Colonic mucosa (tissue), 4 donors: ENCODE results near the gene ANKRD16. TPM values are rescaled to one million over a fixed set of nuclear protein-coding genes. Genes with fewer than 3 reads are reported as not detected.

Experiments used
- DNase-seq: peaks from one replicate; pipeline ENCODE4 v3.0.0-alpha.2; 2020
- H3K27ac ChIP-seq: fragments of 200-600 bp; one replicate; pipeline ENCODE4 v1.8.0; 2021
- H3K27me3 ChIP-seq: fragments of 200-600 bp; one replicate; pipeline ENCODE4 v1.8.0; 2021
- H3K36me3 ChIP-seq: fragments of 200-600 bp; one replicate; pipeline ENCODE4 v1.8.0; 2021
- H3K4me1 ChIP-seq: fragments of 200-600 bp; one replicate; pipeline ENCODE4 v1.8.0; 2021; ENCODE audit warnings: mild to moderate bottlenecking
- H3K4me3 ChIP-seq: fragments of 200-600 bp; one replicate; pipeline ENCODE4 v1.8.0; 2021
- H3K9ac ChIP-seq, 2 donors: one replicate each; pipeline ENCODE4 v1.7.0; 2013; ENCODE audit warnings: control low read depth in 2 of 2, low read depth in 2 of 2, low read length in 2 of 2
- H3K9me3 ChIP-seq: fragments of 200-600 bp; one replicate; pipeline ENCODE4 v1.8.0; 2021
- intact Hi-C: fragments of 100-400 bp; cut with DNase I; formaldehyde crosslinking; loops from one replicate; pipeline ENCODE4 v1.14.1; 2022
- total RNA-seq, 2 donors: library from RNA; stranded (reverse); fragmentation: NEBNext Ultra II Directional in 1 of 2; extraction: Animal tissue kit (Norgen Biotek cat#: 25700) in 1 of 2; gene quantifications; one replicate each; pipeline ENCODE4 v1.2.1, GENCODE V29; 2021
- TF ChIP-seq, protein P1 (sequence below): fragments of 200-600 bp; IDR thresholded peaks from one replicate; pipeline ENCODE4 v1.8.0; 2022; ENCODE audit warnings: antibody characterized with exemption, mild to moderate bottlenecking
- donor health status: healthy.
- donor health status: DM: no; HTN: no; CAD: no.
- donor health status: DM: no; HTN: no; CAD: no.

The ANKRD16 gene
- total RNA-seq, 2 donors from 2014 or later = 5.5 to 8.1 TPM

DNA sequence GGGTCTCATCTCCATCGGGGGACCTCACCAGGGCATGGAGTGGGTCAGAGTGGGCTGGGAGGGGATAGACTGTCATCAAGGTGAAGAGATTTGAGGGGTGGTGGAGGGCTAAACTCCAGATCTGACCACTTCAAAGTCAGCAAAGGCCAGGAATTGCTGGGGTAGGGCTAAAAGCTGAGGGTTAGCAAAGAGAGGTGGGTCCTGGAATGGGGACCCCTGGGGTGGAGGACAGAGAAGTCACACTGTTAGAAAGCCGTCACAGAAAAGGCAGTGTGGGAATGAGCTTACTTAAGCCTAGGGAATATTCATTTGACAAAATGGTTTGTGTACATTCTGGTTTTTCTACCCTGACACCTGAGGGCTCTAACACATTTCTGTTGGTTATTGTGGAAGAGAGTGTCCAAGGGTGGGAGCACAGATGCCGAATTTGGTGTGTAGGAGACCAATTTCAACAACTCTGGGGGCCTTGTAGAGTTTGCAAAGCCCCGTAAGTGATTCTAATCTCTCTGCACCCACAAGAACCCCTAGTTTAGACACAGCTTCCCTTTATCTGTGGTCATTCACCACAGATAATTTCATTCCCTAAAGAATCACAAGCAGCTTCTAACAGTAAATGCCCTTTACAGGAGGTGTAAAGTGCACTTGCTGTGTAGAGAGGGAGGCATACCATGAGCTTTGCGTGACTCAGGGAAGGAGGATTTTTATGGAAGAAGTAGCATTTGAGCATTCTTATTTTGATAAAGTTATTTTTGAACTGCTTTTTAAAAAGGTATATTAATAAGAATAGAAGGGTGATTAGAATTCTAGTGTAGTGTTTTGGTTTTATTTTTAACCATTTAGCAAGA, 6.7 kb upstream of the ANKRD16 start:
- intact Hi-C loops = no loop called here
- H3K27ac ChIP-seq = no peak overlapping the region
- H3K9me3 ChIP-seq = no peaks in the 10 kb centered on the region
- H3K4me3 ChIP-seq = no peak overlapping the region
- no peaks in the 10 kb centered on the region for H3K36me3 ChIP-seq
- DNase-seq = no peak
- H3K27me3 ChIP-seq = no peaks in the 10 kb centered on the region
- H3K4me1 ChIP-seq = no peaks in the 10 kb centered on the region
- H3K9ac ChIP-seq = no peak overlapping the region
- TF ChIP-seq, protein P1, sequence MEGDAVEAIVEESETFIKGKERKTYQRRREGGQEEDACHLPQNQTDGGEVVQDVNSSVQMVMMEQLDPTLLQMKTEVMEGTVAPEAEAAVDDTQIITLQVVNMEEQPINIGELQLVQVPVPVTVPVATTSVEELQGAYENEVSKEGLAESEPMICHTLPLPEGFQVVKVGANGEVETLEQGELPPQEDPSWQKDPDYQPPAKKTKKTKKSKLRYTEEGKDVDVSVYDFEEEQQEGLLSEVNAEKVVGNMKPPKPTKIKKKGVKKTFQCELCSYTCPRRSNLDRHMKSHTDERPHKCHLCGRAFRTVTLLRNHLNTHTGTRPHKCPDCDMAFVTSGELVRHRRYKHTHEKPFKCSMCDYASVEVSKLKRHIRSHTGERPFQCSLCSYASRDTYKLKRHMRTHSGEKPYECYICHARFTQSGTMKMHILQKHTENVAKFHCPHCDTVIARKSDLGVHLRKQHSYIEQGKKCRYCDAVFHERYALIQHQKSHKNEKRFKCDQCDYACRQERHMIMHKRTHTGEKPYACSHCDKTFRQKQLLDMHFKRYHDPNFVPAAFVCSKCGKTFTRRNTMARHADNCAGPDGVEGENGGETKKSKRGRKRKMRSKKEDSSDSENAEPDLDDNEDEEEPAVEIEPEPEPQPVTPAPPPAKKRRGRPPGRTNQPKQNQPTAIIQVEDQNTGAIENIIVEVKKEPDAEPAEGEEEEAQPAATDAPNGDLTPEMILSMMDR = no peak

DNA sequence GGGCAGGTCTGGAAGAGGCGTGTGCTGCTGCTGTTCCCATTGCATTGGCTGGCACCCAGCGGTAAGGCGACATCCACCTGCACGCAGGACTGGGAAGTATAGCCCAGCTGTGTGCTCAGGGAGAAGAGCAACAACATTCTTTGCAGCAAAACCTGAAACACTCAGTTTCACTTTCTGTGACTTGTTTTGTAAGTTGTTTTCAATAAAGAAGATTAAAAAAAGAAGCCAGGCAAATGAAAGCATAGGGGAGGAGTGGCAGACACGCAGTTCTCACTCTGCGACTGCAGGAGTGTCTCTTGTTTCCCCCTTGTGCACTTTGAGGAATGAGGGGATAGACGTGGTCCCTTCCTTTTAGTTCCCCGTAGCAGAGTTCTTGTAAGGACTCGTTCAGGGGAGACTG, 6.1 kb upstream of the ANKRD16 start:
- Histone ChIP-seq H3K4me3 (no peak overlapping the region), H3K9me3 (no peaks in the 10 kb centered on the region), H3K4me1 (peaks cover 3% of the 10 kb centered on the region), H3K27me3 (no peaks in the 10 kb centered on the region), H3K9ac (no peak overlapping the region), H3K27ac (no peak overlapping the region), H3K36me3 (no peaks in the 10 kb centered on the region)
- DNase-seq = no peak
- TF ChIP-seq, protein P1 = no peak
- intact Hi-C loops = no loop called here

DNA sequence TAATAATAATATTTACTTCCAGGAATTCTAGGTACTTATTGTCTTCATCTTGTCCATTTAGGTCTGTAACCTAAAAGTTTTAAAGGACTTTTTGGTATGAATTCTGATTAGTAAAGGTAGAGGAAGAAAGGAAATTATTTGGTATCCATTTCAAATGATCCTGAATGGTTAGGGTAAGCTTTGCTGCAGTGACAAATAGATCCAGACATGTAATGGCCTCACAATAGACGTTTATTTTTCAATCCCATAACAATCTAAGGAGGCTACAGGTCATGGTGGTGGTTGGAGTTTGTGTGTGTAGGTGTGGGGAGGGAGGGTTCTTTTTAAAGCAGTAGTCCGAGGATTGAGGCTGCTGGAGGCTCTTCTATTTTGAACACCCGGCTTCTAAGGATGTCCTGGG, 5.7 kb upstream of the ANKRD16 start:
- H3K4me1 ChIP-seq = peaks cover 3% of the 10 kb centered on the region
- TF ChIP-seq, protein P1 = no peak
- no peak overlapping the region for H3K4me3 ChIP-seq
- H3K36me3 ChIP-seq = no peaks in the 10 kb centered on the region
- no peak for DNase-seq
- no peaks in the 10 kb centered on the region for H3K9me3 ChIP-seq
- intact Hi-C loops = no loop called here
- no peaks in the 10 kb centered on the region for H3K27me3 ChIP-seq
- no peak overlapping the region for H3K27ac ChIP-seq
- no peak overlapping the region for H3K9ac ChIP-seq

DNA sequence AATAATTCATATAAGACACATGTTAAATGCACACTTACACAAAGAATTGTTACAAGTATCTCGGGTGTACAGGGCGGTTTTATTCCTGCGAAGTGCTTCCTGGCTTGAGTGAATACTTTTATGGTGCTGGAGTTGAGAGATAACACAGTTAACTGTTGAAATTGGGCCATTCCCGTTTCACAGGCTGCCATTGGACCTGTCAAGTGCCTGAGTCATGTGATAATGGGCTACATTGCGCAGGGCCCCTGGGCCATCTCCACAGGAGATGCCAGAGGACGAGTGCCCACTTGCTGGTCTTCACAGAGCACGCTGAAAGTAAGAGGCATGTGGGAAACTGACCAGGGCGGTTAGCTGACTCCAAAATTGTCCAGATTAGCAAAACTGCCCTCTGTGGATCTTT, 5.2 kb upstream of the ANKRD16 start:
- intact Hi-C loops = no loop called here
- TF ChIP-seq, protein P1 = no peak
- Histone ChIP-seq H3K9ac (no peak overlapping the region), H3K27me3 (no peaks in the 10 kb centered on the region), H3K27ac (no peak overlapping the region), H3K36me3 (no peaks in the 10 kb centered on the region), H3K4me3 (no peak overlapping the region), H3K9me3 (no peaks in the 10 kb centered on the region), H3K4me1 (peaks cover 3% of the 10 kb centered on the region)
- no peak for DNase-seq

DNA sequence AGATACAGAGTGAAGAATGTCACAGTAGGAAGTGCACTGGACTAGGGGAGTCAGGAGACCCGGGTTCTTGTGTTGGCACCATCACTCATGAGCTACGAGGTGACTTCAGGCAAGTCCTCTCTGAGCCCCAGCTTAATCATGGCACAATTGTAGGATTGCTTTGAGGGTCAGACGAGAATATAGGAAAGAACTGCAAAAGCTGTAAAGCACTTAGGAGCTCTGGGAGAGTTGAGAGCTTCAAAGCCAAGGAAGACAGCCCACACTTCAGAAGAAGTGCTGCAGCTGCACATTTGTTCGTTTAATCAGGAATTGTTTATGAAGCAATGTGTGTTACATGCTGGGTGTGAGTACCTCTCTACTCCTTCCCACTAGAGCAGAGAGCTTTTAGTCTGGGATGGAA, 4.7 kb upstream of the ANKRD16 start:
- H3K4me1 ChIP-seq = peaks cover 3% of the 10 kb centered on the region
- DNase-seq = no peak
- no peaks in the 10 kb centered on the region for H3K36me3 ChIP-seq
- TF ChIP-seq, protein P1 = no peak
- H3K4me3 ChIP-seq = no peak overlapping the region
- no peak overlapping the region for H3K9ac ChIP-seq
- H3K27me3 ChIP-seq = no peaks in the 10 kb centered on the region
- no peak overlapping the region for H3K27ac ChIP-seq
- H3K9me3 ChIP-seq = no peaks in the 10 kb centered on the region
- intact Hi-C loops = no loop called here
